ENCODE results near the gene WDR82. TPM values are rescaled to one million over a fixed set of nuclear protein-coding genes. Genes with fewer than 3 reads are reported as not detected.
"Not testable (repeated sequence)": the region's sequence is repeated elsewhere in the genome, so short reads cannot be mapped to it uniquely, and the experiment has no call there.

The WDR82 gene
- total RNA-seq, 2 donors from 2014 or later: 57.6 to 65.5 TPM

DNA sequence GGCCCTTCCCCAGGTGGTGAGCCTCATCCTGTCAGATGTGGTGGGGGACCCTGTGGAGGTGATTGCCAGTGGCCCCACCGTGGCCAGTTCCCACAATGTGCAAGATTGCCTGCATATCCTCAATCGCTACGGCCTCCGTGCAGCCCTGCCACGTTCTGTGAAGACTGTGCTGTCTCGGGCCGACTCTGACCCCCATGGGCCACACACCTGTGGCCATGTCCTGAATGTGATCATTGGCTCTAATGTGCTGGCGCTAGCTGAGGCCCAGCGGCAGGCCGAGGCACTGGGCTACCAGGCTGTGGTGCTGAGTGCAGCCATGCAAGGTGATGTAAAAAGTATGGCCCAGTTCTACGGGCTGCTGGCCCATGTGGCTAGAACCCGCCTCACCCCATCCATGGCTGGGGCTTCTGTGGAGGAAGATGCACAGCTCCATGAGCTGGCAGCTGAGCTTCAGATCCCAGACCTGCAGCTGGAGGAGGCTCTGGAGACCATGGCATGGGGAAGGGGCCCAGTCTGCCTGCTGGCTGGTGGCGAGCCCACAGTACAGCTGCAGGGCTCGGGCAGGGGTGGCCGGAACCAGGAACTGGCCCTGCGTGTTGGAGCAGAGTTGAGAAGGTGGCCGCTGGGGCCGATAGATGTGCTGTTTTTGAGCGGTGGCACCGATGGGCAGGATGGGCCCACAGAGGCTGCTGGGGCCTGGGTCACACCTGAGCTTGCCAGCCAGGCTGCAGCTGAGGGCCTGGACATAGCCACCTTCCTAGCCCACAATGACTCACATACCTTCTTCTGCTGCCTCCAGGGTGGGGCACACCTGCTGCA is 14.0 kb upstream of the WDR82 start:
- intact Hi-C loops (cut with DNase I): loop anchor here in 1 of 2 donors (5.0 kb wide), 1 partner anchor 50 kb away; no protein-coding TSS in a partner anchor
- DNase-seq (no peak), ATAC-seq (no peak)

DNA sequence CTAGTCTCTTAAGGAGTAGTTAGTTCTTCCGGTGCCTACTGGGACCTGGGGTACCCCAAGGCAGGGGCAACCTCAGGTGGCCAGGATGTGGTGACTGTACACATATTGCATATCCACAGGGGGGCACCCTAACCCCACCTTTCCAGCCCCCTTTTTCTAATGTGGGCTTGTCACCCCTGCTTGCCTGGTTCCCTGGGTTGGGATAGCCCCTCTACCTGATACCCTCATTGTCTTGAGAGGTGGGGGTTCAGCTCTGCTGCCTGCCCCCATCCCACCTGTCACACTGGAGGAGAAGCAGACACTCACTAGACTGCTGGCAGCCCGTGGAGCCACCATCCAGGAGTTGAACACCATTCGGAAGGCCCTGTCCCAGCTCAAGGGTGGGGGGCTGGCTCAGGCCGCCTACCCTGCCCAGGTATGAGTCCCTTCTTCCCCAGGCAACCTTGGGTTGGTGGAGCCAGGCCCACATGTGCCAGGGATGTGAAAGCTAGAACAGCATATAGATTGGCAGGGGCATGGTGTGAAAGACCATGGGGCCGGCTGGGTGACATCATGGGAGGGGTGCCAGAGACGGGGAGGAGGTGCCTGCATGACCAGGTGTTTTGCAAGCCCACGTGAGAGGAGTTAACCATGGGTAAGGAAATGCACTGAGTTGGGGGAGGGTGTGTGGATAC is 13.2 kb upstream of the WDR82 start:
- ATAC-seq (no peak), DNase-seq (no peak)
- intact Hi-C loops (cut with DNase I): loop anchor here (1.0 to 5.0 kb wide), 2 partner anchors 48 to 51 kb away; no protein-coding TSS in a partner anchor

DNA sequence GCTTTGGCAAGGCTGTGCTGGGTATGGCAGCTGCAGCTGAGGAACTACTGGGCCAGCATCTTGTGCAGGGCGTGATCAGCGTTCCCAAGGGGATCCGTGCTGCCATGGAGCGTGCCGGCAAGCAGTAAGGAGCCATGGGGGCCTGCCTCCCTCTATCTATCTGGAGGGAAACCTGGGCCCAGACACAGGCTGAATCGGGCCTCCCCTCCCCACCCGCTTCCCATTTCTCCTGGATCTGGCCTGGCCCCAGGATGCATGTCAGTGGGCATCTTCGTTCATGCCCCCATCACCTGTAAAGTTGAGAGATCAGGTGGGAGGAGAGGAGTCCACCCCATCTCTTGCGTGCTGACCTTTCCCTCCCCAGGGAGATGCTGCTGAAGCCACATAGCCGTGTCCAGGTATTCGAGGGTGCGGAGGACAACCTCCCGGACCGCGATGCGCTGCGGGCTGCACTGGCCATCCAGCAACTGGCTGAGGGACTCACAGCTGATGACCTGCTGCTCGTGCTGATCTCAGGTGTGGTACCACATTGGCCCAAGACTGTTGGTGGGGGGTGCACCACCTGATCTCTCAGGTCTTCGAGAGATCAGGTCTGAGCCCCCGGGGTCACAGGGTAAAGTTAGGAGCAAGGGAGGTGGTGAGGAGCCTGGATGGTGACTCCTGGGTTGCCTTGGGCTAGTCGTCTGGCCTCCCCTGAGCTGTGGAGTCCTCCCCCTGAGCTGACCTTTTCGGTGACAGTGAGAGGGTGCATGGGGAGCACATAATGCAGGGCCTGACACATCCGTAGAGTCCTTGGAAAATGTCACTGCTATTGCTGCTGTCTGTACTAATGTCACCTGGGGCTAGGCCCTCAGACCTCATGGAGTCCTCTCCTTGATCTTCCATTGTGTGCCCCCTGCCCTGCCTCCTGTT is 12.4 kb upstream of the WDR82 start:
- DNase-seq: no peak
- intact Hi-C loops (cut with DNase I): loop anchor here (1.0 to 5.0 kb wide), 2 partner anchors 48 to 51 kb away; no protein-coding TSS in a partner anchor
- ATAC-seq: no peak

DNA sequence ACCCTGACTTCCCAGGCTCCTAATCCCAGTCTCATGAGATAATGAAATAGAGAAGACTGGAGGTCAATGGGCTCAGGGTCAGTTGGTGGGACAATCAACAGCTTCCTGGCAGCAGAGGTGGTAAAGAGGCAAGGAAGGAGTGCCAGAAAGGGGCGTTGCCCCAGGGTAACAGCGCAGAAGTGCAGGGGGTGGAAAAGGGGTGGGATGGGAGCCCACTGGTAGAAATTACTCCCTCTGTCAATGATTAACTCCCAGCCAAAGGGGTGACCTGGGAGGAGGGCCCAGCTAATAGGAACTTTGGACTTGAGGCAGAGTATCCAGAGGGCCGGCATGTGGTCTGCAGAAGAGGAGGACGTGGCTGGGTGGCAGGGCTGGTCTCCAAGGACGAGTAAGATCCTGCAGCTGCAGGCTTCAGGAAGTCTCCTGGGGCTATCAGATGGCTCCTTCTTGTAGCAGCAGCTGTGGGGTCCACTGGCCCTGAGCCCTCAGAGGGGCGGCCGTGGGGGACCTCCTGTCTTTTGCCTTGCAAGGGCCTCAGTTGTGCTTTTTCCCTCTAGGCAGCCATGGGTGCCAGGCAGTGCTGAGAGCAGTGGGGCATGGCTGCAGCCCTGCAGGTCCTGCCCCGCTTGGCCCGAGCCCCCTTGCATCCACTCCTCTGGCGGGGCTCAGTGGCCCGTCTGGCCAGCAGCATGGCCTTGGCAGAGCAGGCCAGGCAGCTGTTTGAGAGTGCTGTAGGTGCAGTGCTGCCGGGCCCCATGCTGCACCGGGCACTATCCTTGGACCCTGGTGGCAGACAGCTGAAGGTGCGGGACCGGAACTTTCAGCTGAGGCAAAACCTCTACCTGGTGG is 11.5 kb upstream of the WDR82 start:
- ATAC-seq: peak in 1 of 2 donors; percentile 9
- intact Hi-C loops (cut with DNase I): loop anchor here in 1 of 2 donors (5.0 kb wide), 1 partner anchor 52 kb away; no protein-coding TSS in a partner anchor
- no peak for DNase-seq

DNA sequence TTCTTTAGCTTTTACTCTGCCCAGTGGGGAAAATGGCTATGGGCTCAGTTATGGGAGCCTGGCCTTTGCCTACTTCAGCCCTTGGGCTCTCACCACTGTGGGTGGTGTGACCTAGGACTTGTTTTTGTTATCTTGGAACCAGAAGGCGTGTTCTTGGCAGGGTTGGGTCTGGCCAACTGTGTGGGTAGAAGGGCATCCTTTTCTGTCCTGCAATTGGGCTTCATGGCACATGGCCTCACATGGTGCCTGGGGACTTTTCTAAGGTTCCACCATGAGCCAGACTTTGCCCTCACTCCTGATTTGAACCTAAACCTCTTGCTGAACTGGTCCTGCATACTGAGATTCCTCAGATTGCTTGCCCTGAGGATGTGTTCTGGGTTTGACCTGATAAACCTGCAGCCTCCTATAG is 10.9 kb upstream of the WDR82 start:
- ATAC-seq: peak in 1 of 2 donors; percentile 10
- intact Hi-C loops (cut with DNase I): no loop called here
- DNase-seq: no peak

DNA sequence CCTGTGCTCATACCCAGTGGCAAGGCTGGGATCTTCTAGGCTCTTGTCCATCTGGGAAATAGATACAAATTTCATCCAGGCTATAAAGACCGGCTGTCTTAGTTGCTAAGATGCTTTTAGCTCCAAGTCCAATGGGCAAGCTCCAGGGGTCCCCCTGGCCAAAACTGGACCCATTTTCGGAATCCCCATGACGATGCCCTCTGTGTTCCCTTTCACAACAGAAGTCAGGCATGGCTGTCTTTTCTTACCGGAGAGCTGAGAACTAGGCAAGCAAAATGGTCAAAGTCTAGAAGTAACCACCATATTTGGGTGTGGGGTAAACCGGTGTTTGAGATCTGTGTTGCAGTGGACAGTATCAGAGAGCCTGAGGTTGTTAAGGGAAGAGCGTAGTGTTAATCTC is 10.2 kb upstream of the WDR82 start:
- ATAC-seq (no peak), DNase-seq (no peak)
- intact Hi-C loops (cut with DNase I): no loop called here

DNA sequence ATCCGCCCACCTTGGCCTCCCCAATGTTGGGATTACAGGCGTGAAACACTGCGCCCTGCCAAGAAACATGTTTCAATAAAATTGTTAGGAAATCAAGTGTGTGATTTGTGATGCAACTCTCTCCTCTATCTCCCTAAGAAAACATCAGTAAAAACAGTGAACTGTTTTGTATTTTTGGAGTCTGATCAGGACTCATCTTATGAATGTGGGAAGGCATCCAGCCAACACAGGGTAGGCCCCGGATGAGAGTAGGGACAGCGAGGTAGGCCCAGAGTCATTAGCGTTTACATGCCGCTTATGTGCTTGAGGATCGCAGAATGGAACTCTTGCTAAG is 8.3 kb upstream of the WDR82 start:
- intact Hi-C loops (cut with DNase I): no loop called here
- DNase-seq: peak; percentile 67
- peak in 1 of 2 donors; percentile 7 for ATAC-seq

DNA sequence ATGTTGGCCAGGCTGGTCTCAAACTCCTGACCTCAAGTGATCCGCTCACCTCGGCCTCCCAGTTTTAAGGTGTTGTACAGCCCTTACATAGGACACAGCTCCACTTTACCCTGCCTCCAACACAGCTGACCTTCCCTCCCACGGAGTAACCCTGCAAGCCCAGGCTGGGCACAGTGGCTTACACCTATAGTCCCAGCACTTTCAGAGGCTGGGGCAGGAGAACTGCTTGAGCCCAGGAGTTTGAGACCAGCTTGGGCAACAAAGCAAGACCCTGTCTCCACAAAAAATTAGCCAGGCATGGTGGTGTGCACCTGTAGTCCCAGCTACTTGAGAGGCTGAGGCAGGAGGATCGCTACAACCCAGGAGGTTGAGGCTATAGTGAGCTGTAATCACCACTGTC is 5.6 kb upstream of the WDR82 start:
- DNase-seq; ATAC-seq; intact Hi-C loops (cut with DNase I): not testable (repeated sequence)

DNA sequence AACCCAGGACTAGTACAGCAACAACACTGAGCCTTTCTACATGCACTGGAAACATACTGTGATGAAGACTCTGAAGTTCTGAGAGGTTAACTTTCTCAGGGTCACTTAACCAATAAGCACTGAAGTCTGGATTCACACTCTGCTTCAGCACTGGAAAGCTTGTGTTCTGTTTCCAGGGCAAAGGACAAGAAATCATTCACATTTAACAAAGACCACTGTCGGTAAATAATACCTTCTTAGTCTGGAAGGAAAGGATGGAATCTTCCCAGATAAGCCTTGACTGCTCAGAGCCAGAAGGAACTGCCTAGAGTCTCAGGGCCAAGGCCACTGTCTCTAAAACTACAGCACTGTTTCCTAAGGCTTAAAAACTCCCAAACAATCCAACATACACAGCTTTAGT is 4.9 kb upstream of the WDR82 start:
- intact Hi-C loops (cut with DNase I): no loop called here
- no peak for DNase-seq
- ATAC-seq: no peak

DNA sequence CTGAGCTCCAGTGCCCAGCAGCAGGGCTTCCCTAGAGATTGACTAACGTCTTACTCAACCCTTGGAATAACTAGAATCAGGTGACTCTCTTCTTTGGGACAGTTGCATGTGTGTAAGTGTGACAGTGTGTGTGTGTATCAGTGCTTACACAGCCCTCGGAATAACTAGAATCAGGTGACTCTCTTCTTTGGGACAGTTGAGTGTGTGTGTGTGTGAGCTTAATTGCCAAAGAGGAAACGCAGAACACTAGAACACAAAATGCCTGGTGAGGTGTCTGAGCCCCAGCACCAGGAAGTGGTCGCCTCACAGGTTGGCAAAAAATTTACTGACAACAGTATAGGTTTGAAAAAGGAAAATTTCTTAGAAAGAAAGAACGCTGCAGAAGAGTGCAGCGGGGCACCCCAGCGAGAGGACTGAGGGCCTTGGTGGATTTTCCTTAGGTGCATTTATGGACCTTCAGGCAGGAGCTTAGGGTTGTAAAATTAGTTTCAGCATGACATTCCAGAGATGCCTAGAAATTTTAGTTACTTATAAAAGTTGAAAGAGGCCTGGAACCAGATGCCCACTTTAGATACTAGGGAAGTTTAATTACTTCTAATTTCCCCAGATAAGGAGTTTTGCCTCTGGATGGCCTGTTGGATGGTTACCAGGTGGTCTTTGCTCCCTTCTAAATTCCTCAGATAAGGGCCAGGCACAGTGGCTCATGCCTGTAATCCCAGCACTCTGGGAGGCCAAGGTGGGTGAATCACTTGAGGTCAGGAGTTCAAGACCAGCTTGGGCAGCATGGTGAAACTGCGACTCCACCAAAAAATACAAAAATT is 3.7 kb upstream of the WDR82 start:
- DNase-seq: no peak
- ATAC-seq: no peak
- intact Hi-C loops (cut with DNase I): no loop called here

DNA sequence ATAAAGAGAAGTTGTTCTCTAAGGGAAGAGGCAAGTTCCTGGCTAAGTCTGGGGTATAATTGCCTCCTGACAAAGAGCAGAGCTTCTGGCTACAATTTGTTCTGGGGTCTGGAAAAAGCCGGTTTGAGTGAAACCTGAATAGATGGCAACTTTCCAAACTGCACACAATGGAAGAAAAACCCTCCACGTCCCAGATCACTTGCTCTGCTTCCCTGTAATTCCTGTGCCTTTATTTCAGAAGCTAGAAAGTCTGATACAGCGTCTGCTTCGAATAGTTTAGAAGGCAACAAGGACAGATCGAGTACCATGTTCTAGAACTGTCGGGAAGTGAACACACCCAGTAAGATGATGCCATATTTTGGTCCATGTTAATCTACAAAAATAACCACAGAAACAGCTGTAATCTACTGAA is 1.6 kb upstream of the WDR82 start:
- no peak for DNase-seq
- intact Hi-C loops (cut with DNase I): no loop called here
- ATAC-seq: no peak

DNA sequence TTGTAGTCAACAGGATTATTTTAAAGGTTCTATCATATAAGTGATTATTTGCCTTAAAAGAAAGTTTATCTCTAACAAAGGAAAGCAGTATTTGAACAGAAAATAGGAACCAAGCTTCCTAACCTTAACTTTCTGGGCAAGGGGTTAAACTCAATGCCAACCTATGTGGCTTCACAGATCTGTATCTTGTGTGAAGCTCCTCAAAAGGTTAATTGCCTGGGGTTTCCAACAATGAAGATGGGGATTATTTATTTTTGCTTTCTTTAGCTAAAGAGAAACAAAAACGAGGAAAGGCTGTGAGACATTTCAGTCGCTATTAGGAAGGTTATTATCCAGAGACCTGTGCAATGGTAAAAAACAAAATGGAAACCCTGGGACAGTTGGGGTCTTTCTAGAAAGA is 1.1 kb upstream of the WDR82 start:
- intact Hi-C loops (cut with DNase I): loop anchor here in 1 of 2 donors (5.0 kb wide), 2 partner anchors 37 to 277 kb away; no protein-coding TSS in a partner anchor
- ATAC-seq: no peak

DNA sequence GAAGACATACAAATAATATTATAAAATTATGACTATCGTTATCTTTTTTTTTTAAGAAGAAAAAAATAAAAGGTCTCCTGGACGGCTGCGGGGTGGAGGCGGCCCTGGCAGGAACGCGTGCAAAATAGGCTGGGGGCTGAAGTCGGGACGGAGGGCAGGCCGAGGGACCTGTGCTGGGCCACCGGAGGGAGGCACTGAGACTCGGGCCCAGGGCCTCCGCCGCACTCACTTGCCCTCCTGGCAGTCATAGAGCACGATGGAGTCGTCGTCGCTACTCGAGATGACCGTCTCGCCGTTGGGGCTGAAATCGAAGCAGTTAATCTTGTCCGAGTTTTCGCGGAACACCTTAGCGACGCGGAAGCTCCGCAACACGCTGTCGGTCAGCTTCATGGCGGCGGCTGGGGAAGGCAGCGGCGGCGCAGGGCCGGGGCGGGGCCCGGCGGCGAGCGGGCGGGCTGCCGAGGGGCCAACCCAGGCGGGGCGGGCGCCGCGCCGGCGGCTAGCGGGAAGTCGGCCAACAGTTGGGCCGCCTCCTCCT is 408 bp downstream of the WDR82 start:
- peak; percentile 68 for DNase-seq
- peak; percentile 82 to 88 for ATAC-seq
- intact Hi-C loops (cut with DNase I): loop anchor here in 1 of 2 donors (5.0 kb wide), 2 partner anchors 36 to 276 kb away; no protein-coding TSS in a partner anchor

More for the DNA sequence above, 1.1 kb upstream of the WDR82 start:
- DNase-seq: no peak

DNA sequence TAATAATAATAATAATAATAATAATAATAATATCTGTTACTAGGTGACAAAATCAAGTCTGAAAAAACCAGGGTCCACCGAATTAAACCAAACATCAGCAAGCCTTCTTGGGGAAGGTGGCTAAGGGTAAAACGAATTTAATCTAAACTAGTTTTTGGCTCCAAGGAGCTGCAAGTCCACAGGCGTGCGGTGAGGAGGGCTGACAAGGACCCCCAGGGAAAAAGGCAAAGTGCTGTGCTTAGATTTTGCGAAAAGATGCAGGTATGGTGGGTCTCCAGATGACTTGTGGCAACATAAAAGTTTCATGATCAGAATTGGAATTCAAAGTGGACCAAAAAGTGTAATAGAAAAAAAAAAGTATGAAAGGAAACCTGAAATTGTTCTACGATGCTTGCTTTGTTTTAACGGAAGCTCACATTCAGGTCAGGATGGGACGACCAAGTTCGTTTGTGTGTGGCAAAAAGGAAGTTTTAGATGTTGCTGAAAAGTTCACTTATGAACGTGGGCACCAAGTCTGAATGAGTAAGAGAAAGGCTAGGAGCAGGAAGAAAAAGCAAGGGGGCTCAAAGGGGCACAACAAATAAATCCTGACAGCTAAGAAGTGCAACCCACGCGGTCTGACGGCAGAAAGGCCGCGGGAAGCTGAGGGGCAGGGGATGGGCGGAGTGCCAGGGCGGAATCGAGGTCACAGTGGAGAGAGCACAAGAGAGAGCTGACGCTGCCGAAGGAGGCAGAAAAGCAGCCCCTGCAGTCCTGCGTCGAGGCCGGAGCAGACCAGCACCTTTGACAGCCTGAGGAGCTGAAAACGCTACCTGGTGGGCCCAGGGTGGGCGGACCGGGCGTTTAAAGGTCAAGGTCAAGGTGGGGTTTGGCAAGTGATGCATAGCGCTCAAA is 1.1 kb downstream of the WDR82 start:
- peak; percentile 64 for ATAC-seq
- intact Hi-C loops (cut with DNase I): loop anchor here in 1 of 2 donors (5.0 kb wide), 2 partner anchors 35 to 275 kb away; no protein-coding TSS in a partner anchor
- peak; percentile 88 for DNase-seq

DNA sequence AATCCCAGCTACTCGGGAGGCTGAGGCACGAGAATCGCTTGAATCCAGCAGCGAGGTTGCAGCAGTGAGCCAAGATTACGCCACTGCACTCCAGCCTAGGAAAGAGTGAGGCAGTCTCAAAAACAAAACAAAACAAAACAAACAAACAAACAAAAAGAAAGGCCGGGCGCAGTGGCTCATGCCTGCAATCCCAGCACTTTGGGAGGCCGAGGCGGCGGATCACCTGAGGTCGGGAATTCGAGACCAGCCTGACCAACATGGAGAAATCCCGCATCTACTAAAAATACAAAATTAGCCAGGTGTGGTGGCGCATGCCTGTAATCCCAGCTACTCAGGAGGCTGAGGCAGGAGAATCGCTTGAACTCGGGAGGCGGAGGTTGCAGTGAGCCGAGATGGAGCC is 3.7 kb downstream of the WDR82 start:
- intact Hi-C loops (cut with DNase I): loop anchor here in 1 of 2 donors (5.0 kb wide), 2 partner anchors 32 to 272 kb away; no protein-coding TSS in a partner anchor
- not testable (repeated sequence) for DNase-seq, ATAC-seq

DNA sequence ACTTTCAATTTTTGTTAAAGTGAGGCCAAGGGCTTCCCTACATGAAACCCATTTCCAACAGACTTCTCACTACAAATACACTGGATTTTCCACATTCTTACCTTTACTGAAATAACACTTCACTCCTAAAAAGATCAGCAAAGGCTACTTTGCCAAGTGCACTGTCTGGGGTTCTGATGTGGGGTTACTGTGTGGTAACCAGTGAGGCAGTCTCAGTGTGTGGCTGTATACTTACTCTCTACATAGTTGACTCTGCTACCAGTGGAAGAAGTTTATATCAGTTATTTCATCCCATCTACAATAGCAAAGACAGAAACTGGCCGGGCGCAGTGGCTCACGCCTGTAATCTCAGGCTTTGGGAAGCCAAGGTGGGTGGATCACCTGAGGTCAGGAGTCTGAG is 5.6 kb downstream of the WDR82 start:
- ATAC-seq: no peak
- DNase-seq: no peak
- intact Hi-C loops (cut with DNase I): no loop called here
